ENCODE data around the gene HDGF.

GRCh38 chr1:156786640-156787039 lies 35.2 kb upstream of the HDGF start:
- TF ChIP-seq CTCF (IDR thresholded peaks at IDR 0.05): no peak
- TF ChIP-seq POLR2AphosphoS5 (IDR thresholded peaks at IDR 0.05): no peak
- TF ChIP-seq POLR2A (IDR thresholded peaks at IDR 0.05; ENCODE audit: low read depth): no peak
